HTR-8/SVneo (cell line): ENCODE measurements around the gene UCN2.

Experiments
- DNase-seq: peaks from one replicate; pipeline ENCODE4 v3.0.0; 2011; ENCODE audit warnings: low spot score, mixed read lengths; ENCODE audit not compliant: insufficient read length
- FAIRE-seq: peaks from 2 replicates; lab custom pipeline; 2011; peaks lifted over from hg19 to GRCh38; lab: Jason Lieb, UNC

Gene UCN2

GRCh38 chr3:48591886-48592518 is 28.4 kb upstream of the UCN2 start:
- DNase-seq (no peak), FAIRE-seq (no peak)

- no peak for FAIRE-seq
- DNase-seq, result no peak
Observed at GRCh38 chr3:48591436-48591835, 27.9 kb upstream of the UCN2 start.

- DNase-seq, result no peak
- no peak for FAIRE-seq
Observed at GRCh38 chr3:48588230-48588629, 24.6 kb upstream of the UCN2 start.

- DNase-seq (no peak), FAIRE-seq (no peak)
Observed at GRCh38 chr3:48587686-48588085, 24.1 kb upstream of the UCN2 start.

GRCh38 chr3:48585411-48585810 is 21.8 kb upstream of the UCN2 start:
- FAIRE-seq (no peak), DNase-seq (no peak)

GRCh38 chr3:48584836-48585235 is 21.3 kb upstream of the UCN2 start:
- no peak for DNase-seq
- FAIRE-seq, result no peak

- no peak for FAIRE-seq
- no peak for DNase-seq
Observed at GRCh38 chr3:48581621-48582481, 18.3 kb upstream of the UCN2 start.

GRCh38 chr3:48576647-48577046 is 13.1 kb upstream of the UCN2 start:
- DNase-seq (no peak), FAIRE-seq (no peak)

- DNase-seq (no peak), FAIRE-seq (no peak)
Observed at GRCh38 chr3:48575366-48575765, 11.8 kb upstream of the UCN2 start.

GRCh38 chr3:48573973-48574585 is 10.5 kb upstream of the UCN2 start:
- FAIRE-seq (peak; percentile 63), DNase-seq (no peak)

- DNase-seq (no peak), FAIRE-seq (no peak)
Observed at GRCh38 chr3:48572517-48572916, 8.9 kb upstream of the UCN2 start.

- FAIRE-seq (no peak), DNase-seq (no peak)
Observed at GRCh38 chr3:48571938-48572337, 8.4 kb upstream of the UCN2 start.

GRCh38 chr3:48569808-48570450 is 6.3 kb upstream of the UCN2 start:
- no peak for FAIRE-seq
- DNase-seq, result no peak

GRCh38 chr3:48569400-48569799 is 5.8 kb upstream of the UCN2 start:
- no peak for DNase-seq
- FAIRE-seq, result no peak

- DNase-seq, result no peak
Observed at GRCh38 chr3:48568476-48568875, 4.9 kb upstream of the UCN2 start.

GRCh38 chr3:48567500-48567899 is 3.9 kb upstream of the UCN2 start:
- FAIRE-seq, result no peak
- no peak for DNase-seq

More at GRCh38 chr3:48568476-48568875, 4.9 kb upstream of the UCN2 start:
- FAIRE-seq, result no peak

- DNase-seq (no peak), FAIRE-seq (no peak)
Observed at GRCh38 chr3:48567090-48567489, 3.5 kb upstream of the UCN2 start.

GRCh38 chr3:48566401-48566760 is 2.8 kb upstream of the UCN2 start:
- DNase-seq (no peak), FAIRE-seq (no peak)

GRCh38 chr3:48565591-48566400 is 2.2 kb upstream of the UCN2 start:
- DNase-seq (peak; percentile 84), FAIRE-seq (peak; percentile 96)

GRCh38 chr3:48565186-48565585 is 1.6 kb upstream of the UCN2 start:
- DNase-seq, result no peak
- peak; percentile 33 for FAIRE-seq
